ENCODE results near the gene PDGFRB.

PDGFRB gene

DNA sequence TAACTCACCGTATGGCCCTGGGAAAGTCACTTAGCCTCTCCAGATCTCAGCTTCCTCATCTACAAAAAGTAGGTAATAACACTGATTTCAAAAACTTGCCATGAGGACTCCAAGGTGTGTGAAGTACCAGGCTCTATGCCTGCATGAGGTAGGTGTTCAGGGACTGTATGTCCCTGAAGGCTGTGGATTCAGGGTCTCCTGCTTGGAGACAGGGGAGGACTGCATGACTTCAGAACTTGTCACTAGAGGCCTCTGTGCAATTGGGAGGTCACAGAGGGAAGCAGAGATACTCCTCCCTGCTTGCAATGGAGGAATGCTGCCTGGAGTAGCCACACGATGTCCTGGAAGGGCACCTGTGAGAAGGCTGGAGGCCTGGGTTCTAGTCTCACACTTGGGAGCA lies 2.2 kb downstream of the PDGFRB start:
- Histone ChIP-seq H3K4me3 (IDR thresholded peaks at IDR 0.05; ENCODE audit: insufficient read depth, low read depth, low read length) (no peak overlapping the region), H3K9ac (no peak overlapping the region), H2AFZ (ENCODE audit: low read depth) (no peak overlapping the region), H3K4me1 (ENCODE audit: low read depth, poor library complexity, severe bottlenecking) (peaks cover 4% of the 10 kb centered on the region), H3K36me3 (ENCODE audit: insufficient read depth) (no peaks in the 10 kb centered on the region), H4K20me1 (ENCODE audit: insufficient read depth) (no peaks in the 10 kb centered on the region), H3K79me2 (ENCODE audit: insufficient read depth, low read depth) (no peaks in the 10 kb centered on the region), H3K27me3 (ENCODE audit: insufficient read depth, low read depth) (no peaks in the 10 kb centered on the region), H3K27ac (no peak overlapping the region), H3K4me2 (no peak overlapping the region)
- TF ChIP-seq, protein P1, sequence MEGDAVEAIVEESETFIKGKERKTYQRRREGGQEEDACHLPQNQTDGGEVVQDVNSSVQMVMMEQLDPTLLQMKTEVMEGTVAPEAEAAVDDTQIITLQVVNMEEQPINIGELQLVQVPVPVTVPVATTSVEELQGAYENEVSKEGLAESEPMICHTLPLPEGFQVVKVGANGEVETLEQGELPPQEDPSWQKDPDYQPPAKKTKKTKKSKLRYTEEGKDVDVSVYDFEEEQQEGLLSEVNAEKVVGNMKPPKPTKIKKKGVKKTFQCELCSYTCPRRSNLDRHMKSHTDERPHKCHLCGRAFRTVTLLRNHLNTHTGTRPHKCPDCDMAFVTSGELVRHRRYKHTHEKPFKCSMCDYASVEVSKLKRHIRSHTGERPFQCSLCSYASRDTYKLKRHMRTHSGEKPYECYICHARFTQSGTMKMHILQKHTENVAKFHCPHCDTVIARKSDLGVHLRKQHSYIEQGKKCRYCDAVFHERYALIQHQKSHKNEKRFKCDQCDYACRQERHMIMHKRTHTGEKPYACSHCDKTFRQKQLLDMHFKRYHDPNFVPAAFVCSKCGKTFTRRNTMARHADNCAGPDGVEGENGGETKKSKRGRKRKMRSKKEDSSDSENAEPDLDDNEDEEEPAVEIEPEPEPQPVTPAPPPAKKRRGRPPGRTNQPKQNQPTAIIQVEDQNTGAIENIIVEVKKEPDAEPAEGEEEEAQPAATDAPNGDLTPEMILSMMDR (conservative IDR thresholded peaks at IDR 0.05; ENCODE audit: low read depth, low read length), result no peak

DNA sequence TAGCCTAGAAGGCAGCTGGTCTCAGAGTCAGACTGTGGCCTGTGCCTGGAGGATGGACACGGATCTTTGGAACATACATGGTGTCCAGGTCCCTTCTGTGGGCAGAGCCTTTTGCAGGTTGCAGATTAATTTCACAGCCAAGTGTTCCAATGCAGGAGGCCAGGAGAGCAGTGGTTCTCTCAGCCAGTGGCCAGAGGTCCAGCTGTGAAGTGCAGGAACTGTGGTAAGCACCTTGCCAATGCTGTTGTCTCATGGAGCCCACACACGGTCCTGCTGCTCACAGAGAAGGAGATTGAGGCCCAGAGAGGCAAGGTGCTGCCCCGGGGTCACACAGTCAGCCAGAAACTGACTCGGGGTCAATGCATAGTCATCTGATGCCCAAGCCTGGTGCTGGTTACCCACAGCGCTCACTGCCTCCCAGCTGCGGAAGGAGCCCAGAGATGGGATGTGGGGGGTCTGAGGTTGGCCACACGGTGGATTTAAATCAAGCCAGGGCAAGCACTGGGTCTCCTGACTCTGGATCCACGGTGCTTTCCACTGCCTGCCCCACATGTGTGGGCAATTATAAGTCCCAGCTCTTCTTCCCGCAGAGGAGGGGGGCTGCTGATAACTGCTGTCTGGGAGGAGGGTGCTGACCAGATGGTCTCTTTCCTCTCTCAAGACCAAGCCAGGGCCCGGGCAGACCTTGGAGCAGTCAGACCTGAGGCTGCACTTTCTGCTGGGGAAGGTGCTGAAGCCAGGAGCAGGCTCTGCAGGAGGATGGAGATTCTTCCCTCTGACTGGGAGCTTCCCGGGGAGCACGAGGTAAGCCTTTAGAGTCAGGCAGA lies 2.8 kb downstream of the PDGFRB start:
- Histone ChIP-seq H3K4me1 (ENCODE audit: low read depth, poor library complexity, severe bottlenecking) (peaks cover 4% of the 10 kb centered on the region), H3K27me3 (ENCODE audit: insufficient read depth, low read depth) (no peaks in the 10 kb centered on the region), H4K20me1 (ENCODE audit: insufficient read depth) (no peaks in the 10 kb centered on the region), H3K79me2 (ENCODE audit: insufficient read depth, low read depth) (no peaks in the 10 kb centered on the region), H3K4me2 (no peak overlapping the region), H3K36me3 (ENCODE audit: insufficient read depth) (no peaks in the 10 kb centered on the region), H2AFZ (ENCODE audit: low read depth) (no peak overlapping the region), H3K4me3 (IDR thresholded peaks at IDR 0.05; ENCODE audit: insufficient read depth, low read depth, low read length) (no peak overlapping the region), H3K27ac (no peak overlapping the region), H3K9ac (no peak overlapping the region)
- TF ChIP-seq, protein P1 (conservative IDR thresholded peaks at IDR 0.05; ENCODE audit: low read depth, low read length), result no peak

DNA sequence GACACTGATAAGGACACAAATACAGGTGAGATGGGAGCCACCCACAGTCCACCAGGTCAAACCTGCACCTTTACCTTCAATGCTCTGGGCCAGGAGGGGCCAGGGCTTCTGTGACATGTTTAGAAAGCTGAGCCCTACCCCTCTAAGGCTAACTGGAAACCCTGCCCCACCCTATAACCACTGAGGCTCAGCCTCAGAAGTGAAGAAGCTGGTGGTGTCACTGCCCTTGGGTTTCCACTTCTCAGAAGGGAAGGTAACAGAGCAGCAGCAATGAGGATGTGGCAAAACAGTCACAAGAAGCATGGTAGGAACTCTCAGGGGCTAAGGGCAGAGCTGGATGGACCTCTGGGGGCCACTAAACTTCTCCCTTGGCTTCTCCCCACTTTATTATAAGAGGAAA lies 6.0 kb downstream of the PDGFRB start:
- TF ChIP-seq, protein P1 (conservative IDR thresholded peaks at IDR 0.05; ENCODE audit: low read depth, low read length), result no peak
- H3K9ac ChIP-seq, result no peak overlapping the region
- H4K20me1 ChIP-seq (ENCODE audit: insufficient read depth), result no peaks in the 10 kb centered on the region
- no peaks in the 10 kb centered on the region for H3K27me3 ChIP-seq (ENCODE audit: insufficient read depth, low read depth)
- no peak overlapping the region for H3K27ac ChIP-seq
- no peak overlapping the region for H2AFZ ChIP-seq (ENCODE audit: low read depth)
- H3K4me2 ChIP-seq, result no peak overlapping the region
- no peaks in the 10 kb centered on the region for H3K4me1 ChIP-seq (ENCODE audit: low read depth, poor library complexity, severe bottlenecking)
- no peaks in the 10 kb centered on the region for H3K36me3 ChIP-seq (ENCODE audit: insufficient read depth)
- no peak overlapping the region for H3K4me3 ChIP-seq (IDR thresholded peaks at IDR 0.05; ENCODE audit: insufficient read depth, low read depth, low read length)
- H3K79me2 ChIP-seq (ENCODE audit: insufficient read depth, low read depth), result no peaks in the 10 kb centered on the region

DNA sequence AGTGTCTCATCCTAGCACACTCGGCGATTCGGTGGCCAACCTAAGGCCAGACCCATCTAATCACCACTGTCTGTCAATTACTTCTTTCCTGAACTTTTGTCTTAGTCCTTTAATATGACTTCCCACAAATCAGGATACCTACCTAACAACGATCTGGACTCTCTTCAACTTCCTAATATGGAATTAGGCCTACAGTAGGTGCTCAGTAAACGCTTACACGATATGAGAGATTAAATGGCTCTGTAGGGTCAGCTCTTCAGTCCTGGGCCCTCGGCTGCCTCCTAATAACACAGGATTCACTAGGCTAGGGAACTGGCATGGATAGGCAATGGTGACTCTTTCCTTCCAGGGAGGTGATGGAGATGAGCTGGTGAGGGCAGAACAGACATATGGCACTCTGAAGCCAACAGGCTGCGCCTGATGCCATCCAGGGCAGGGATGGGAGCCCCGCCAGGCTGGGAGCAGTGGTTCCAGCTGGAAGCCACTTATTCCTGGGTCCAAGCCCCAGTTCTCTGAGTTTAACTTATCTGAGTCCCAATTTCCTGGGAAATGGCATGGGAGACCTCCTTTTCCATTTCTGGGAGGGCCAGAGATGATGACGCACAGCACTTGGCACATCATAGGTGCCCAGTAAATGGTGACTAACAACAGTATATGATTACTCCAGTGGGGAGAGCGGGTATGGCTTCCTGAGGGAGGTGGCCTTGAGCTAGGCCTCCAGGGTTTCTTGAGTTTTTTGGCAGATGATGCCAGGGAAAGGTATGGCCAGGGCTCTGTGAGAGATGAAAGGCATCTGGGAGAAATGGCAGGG lies 7.3 kb downstream of the PDGFRB start:
- no peaks in the 10 kb centered on the region for H3K4me1 ChIP-seq (ENCODE audit: low read depth, poor library complexity, severe bottlenecking)
- no peak overlapping the region for H2AFZ ChIP-seq (ENCODE audit: low read depth)
- H3K9ac ChIP-seq, result no peak overlapping the region
- no peak overlapping the region for H3K4me2 ChIP-seq
- no peaks in the 10 kb centered on the region for H4K20me1 ChIP-seq (ENCODE audit: insufficient read depth)
- no peak overlapping the region for H3K4me3 ChIP-seq (IDR thresholded peaks at IDR 0.05; ENCODE audit: insufficient read depth, low read depth, low read length)
- no peaks in the 10 kb centered on the region for H3K36me3 ChIP-seq (ENCODE audit: insufficient read depth)
- no peaks in the 10 kb centered on the region for H3K27me3 ChIP-seq (ENCODE audit: insufficient read depth, low read depth)
- no peak overlapping the region for H3K27ac ChIP-seq
- H3K79me2 ChIP-seq (ENCODE audit: insufficient read depth, low read depth), result no peaks in the 10 kb centered on the region
- TF ChIP-seq, protein P1 (conservative IDR thresholded peaks at IDR 0.05; ENCODE audit: low read depth, low read length), result no peak
